ENCODE measurements around the gene MYO1D.
A peak's percentile ranks its signal among the peaks of the same experiment; 100 is the strongest.

MYO1D gene

GRCh38 chr17:32464374-32464773, 412.6 kb downstream of the MYO1D start:
- no peak for FAIRE-seq
- DNase-seq (ENCODE audit: insufficient read length, low spot score), result no peak
- TF ChIP-seq CTCF (IDR thresholded peaks at IDR 0.05; ENCODE audit: insufficient read depth, missing control alignments), result no peak

GRCh38 chr17:32463304-32463703, 413.6 kb downstream of the MYO1D start:
- FAIRE-seq (no peak), DNase-seq (ENCODE audit: insufficient read length, low spot score) (no peak)
- no peak for TF ChIP-seq CTCF (IDR thresholded peaks at IDR 0.05; ENCODE audit: insufficient read depth, missing control alignments)

- DNase-seq (ENCODE audit: insufficient read length, low spot score) (no peak), FAIRE-seq (no peak)
Measured at GRCh38 chr17:32461853-32462617, 414.9 kb downstream of the MYO1D start.

GRCh38 chr17:32461498-32461852, 415.4 kb downstream of the MYO1D start:
- no peak for TF ChIP-seq CTCF (IDR thresholded peaks at IDR 0.05; ENCODE audit: insufficient read depth, missing control alignments)
- no peak for DNase-seq (ENCODE audit: insufficient read length, low spot score)
- no peak for FAIRE-seq

More at GRCh38 chr17:32461853-32462617, 414.9 kb downstream of the MYO1D start:
- peak; percentile 62 for TF ChIP-seq CTCF (IDR thresholded peaks at IDR 0.05; ENCODE audit: insufficient read depth, missing control alignments)

GRCh38 chr17:32460054-32460453, 416.9 kb downstream of the MYO1D start:
- no peak for DNase-seq (ENCODE audit: insufficient read length, low spot score)
- FAIRE-seq, result no peak
- no peak for TF ChIP-seq CTCF (IDR thresholded peaks at IDR 0.05; ENCODE audit: insufficient read depth, missing control alignments)

- no peak for TF ChIP-seq CTCF (IDR thresholded peaks at IDR 0.05; ENCODE audit: insufficient read depth, missing control alignments)
- FAIRE-seq (no peak), DNase-seq (ENCODE audit: insufficient read length, low spot score) (no peak)
Measured at GRCh38 chr17:32458371-32458770, 418.6 kb downstream of the MYO1D start.

- no peak for DNase-seq (ENCODE audit: insufficient read length, low spot score)
- no peak for FAIRE-seq
- no peak for TF ChIP-seq CTCF (IDR thresholded peaks at IDR 0.05; ENCODE audit: insufficient read depth, missing control alignments)
Measured at GRCh38 chr17:32453370-32453769, 423.6 kb downstream of the MYO1D start.

All from D721Med (cell line).